Thoracic aorta (tissue), 2 donors: ENCODE results near the gene ALG8. TPM values are rescaled to one million over a fixed set of nuclear protein-coding genes. Genes with fewer than 3 reads are reported as not detected.

ENCODE experiments used
- ATAC-seq: fragments of 150-250 bp; one replicate; pipeline ENCODE4 v1.8.0; 2017; ENCODE audit warnings: low read depth; ENCODE audit not compliant: insufficient number of reproducible peaks, low FRiP score
- DNase-seq: peaks from one replicate; pipeline ENCODE4 v3.0.0-alpha.2; 2020; ENCODE audit warnings: low spot score
- H3K27ac ChIP-seq, 2 donors: fragments of 200-600 bp; sonication (generic); 1 replicate in 1 of 2; 2 replicates in 1 of 2; pipeline ENCODE4 v1.5.1; 2016; ENCODE audit warnings: mild to moderate bottlenecking in 2 of 2, moderate library complexity in 2 of 2
- H3K27me3 ChIP-seq: fragments of 200-600 bp; sonication (generic); replicated peaks from 2 replicates; pipeline ENCODE4 v1.6.0; 2016; ENCODE audit warnings: mild to moderate bottlenecking; ENCODE audit not compliant: insufficient read depth
- H3K36me3 ChIP-seq: fragments of 200-600 bp; sonication (generic); one replicate; pipeline ENCODE4 v1.5.1; 2016
- H3K4me1 ChIP-seq, 2 donors: fragments of 200-600 bp; sonication (generic); 1 replicate in 1 of 2; 2 replicates in 1 of 2; pipeline versions ENCODE4 v1.5.1 to v1.6.0; 2016; ENCODE audit warnings: low read depth in 2 of 2, mild to moderate bottlenecking in 1 of 2; ENCODE audit not compliant: control insufficient read depth in 1 of 2
- H3K4me3 ChIP-seq: fragments of 200-600 bp; sonication (generic); 2 replicates; pipeline ENCODE4 v1.5.1; 2016; ENCODE audit warnings: mild to moderate bottlenecking
- H3K9me3 ChIP-seq: fragments of 200-600 bp; sonication (generic); 2 replicates; pipeline ENCODE4 v1.5.1; 2016
- CTCF ChIP-seq: fragments of 200-600 bp; sonication (generic); IDR thresholded peaks from one replicate; pipeline ENCODE4 v1.5.1; 2019; ENCODE audit warnings: antibody characterized with exemption
- total RNA-seq, 2 donors: library from RNA; depleted of rRNA; stranded (reverse); fragments of >200 nt; gene quantifications; one replicate each; pipeline versions ENCODE4 v1.1.0 to v1.2.3, GENCODE V29; 2016

The ALG8 gene
- total RNA-seq, 2 donors from 2014 or later: 19.5 to 26.3 TPM

- no peak for ATAC-seq
- H3K4me3 ChIP-seq: no peak overlapping the region
- no peaks in the 10 kb centered on the region for H3K27me3 ChIP-seq
- no peak for TF ChIP-seq CTCF
- no peaks in the 10 kb centered on the region for H3K36me3 ChIP-seq
- DNase-seq: no peak
- H3K9me3 ChIP-seq: no peaks in the 10 kb centered on the region
- peak overlapping the region in 1 of 2 donors; percentile 54 for H3K27ac ChIP-seq
- H3K4me1 ChIP-seq: peaks cover 6 to 33% of the 10 kb centered on the region in 2 donors
These were observed 16.9 kb upstream of the ALG8 start for GRCh38 chr11:78156127-78156844.

GRCh38 chr11:78151804-78152203 lies 12.4 kb upstream of the ALG8 start:
- TF ChIP-seq CTCF: no peak
- no peak for DNase-seq
- no peaks in the 10 kb centered on the region for H3K9me3 ChIP-seq
- H3K27me3 ChIP-seq: no peaks in the 10 kb centered on the region
- H3K4me3 ChIP-seq: no peak overlapping the region
- peaks cover 0 to 27% of the 10 kb centered on the region in 2 donors for H3K4me1 ChIP-seq
- no peak overlapping the region for H3K27ac ChIP-seq
- ATAC-seq: no peak
- no peaks in the 10 kb centered on the region for H3K36me3 ChIP-seq

GRCh38 chr11:78150754-78151153 lies 11.3 kb upstream of the ALG8 start:
- no peaks in the 10 kb centered on the region for H3K36me3 ChIP-seq
- TF ChIP-seq CTCF: no peak
- H3K9me3 ChIP-seq: no peaks in the 10 kb centered on the region
- H3K27ac ChIP-seq: no peak overlapping the region
- DNase-seq: no peak
- no peak for ATAC-seq
- no peak overlapping the region for H3K4me3 ChIP-seq
- peaks cover 0 to 16% of the 10 kb centered on the region in 2 donors for H3K4me1 ChIP-seq
- H3K27me3 ChIP-seq: no peaks in the 10 kb centered on the region

GRCh38 chr11:78150346-78150745 lies 10.9 kb upstream of the ALG8 start:
- no peaks in the 10 kb centered on the region for H3K36me3 ChIP-seq
- no peak for ATAC-seq
- DNase-seq: no peak

GRCh38 chr11:78149646-78150045 lies 10.2 kb upstream of the ALG8 start:
- no peaks in the 10 kb centered on the region for H3K9me3 ChIP-seq
- DNase-seq: no peak
- H3K27me3 ChIP-seq: no peaks in the 10 kb centered on the region
- TF ChIP-seq CTCF: peak; percentile 28
- H3K4me1 ChIP-seq: peaks cover 0 to 13% of the 10 kb centered on the region in 2 donors
- peak overlapping the region in 1 of 2 donors; percentile 56 for H3K27ac ChIP-seq
- H3K4me3 ChIP-seq: no peak overlapping the region
- no peaks in the 10 kb centered on the region for H3K36me3 ChIP-seq
- peak; percentile 80 for ATAC-seq

More at GRCh38 chr11:78150346-78150745, 10.9 kb upstream of the ALG8 start:
- peaks cover 0 to 13% of the 10 kb centered on the region in 2 donors for H3K4me1 ChIP-seq
- no peaks in the 10 kb centered on the region for H3K9me3 ChIP-seq
- no peak overlapping the region for H3K4me3 ChIP-seq
- TF ChIP-seq CTCF: no peak
- H3K27me3 ChIP-seq: no peaks in the 10 kb centered on the region
- peak overlapping the region in 1 of 2 donors; percentile 56 for H3K27ac ChIP-seq
